ENCODE measurements around the gene PDZD8. TPM values are rescaled to one million over a fixed set of nuclear protein-coding genes. Genes with fewer than 3 reads are reported as not detected.

The PDZD8 gene
- total and polyA plus RNA-seq, 9 donors, result 9.0 to 19.4 (median 14.7) TPM

- H3K4me1 ChIP-seq (ENCODE audit: control insufficient read depth, insufficient read depth, low read length), result no peaks in the 10 kb centered on the region
- H3K27ac ChIP-seq (ENCODE audit: low read length), result no peak overlapping the region
- no peaks in the 10 kb centered on the region for H3K9me3 ChIP-seq (replicated peaks; ENCODE audit: control insufficient read depth, low read depth, low read length)
- H3K4me3 ChIP-seq (ENCODE audit: low read length), result no peak overlapping the region
- 78% methylated on average over 5 of the region's 10 CpGs for WGBS (ENCODE audit: insufficient coverage)
- H3K27me3 ChIP-seq (ENCODE audit: control insufficient read depth, insufficient read depth, low read length), result peaks cover 15% of the 10 kb centered on the region
- no peak for DNase-seq
- H3K36me3 ChIP-seq (ENCODE audit: control insufficient read depth, insufficient read depth, low read length), result no peaks in the 10 kb centered on the region
These were observed 112.8 kb downstream of the PDZD8 start for GRCh38 chr10:117262291-117262902.

GRCh38 chr10:117261501-117261900 lies 113.7 kb downstream of the PDZD8 start:
- peaks cover 15% of the 10 kb centered on the region for H3K27me3 ChIP-seq (ENCODE audit: control insufficient read depth, insufficient read depth, low read length)
- WGBS (ENCODE audit: insufficient coverage), result 92% methylated on average over 2 of the region's 3 CpGs
- no peaks in the 10 kb centered on the region for H3K4me1 ChIP-seq (ENCODE audit: control insufficient read depth, insufficient read depth, low read length)
- no peak overlapping the region for H3K4me3 ChIP-seq (ENCODE audit: low read length)
- no peak for DNase-seq
- H3K9me3 ChIP-seq (replicated peaks; ENCODE audit: control insufficient read depth, low read depth, low read length), result no peaks in the 10 kb centered on the region
- no peaks in the 10 kb centered on the region for H3K36me3 ChIP-seq (ENCODE audit: control insufficient read depth, insufficient read depth, low read length)
- H3K27ac ChIP-seq (ENCODE audit: low read length), result no peak overlapping the region

GRCh38 chr10:117260084-117260483 lies 115.2 kb downstream of the PDZD8 start:
- Histone ChIP-seq H3K36me3 (ENCODE audit: control insufficient read depth, insufficient read depth, low read length) (no peaks in the 10 kb centered on the region), H3K4me3 (ENCODE audit: low read length) (no peak overlapping the region), H3K4me1 (ENCODE audit: control insufficient read depth, insufficient read depth, low read length) (no peaks in the 10 kb centered on the region), H3K27me3 (ENCODE audit: control insufficient read depth, insufficient read depth, low read length) (peaks cover 15% of the 10 kb centered on the region), H3K9me3 (replicated peaks; ENCODE audit: control insufficient read depth, low read depth, low read length) (no peaks in the 10 kb centered on the region), H3K27ac (ENCODE audit: low read length) (no peak overlapping the region)
- DNase-seq, result no peak
- 46% methylated on average over 2 of the region's 4 CpGs for WGBS (ENCODE audit: insufficient coverage)

GRCh38 chr10:117259279-117259678 lies 116.0 kb downstream of the PDZD8 start:
- H3K4me1 ChIP-seq (ENCODE audit: control insufficient read depth, insufficient read depth, low read length), result no peaks in the 10 kb centered on the region
- H3K27me3 ChIP-seq (ENCODE audit: control insufficient read depth, insufficient read depth, low read length), result peaks cover 15% of the 10 kb centered on the region
- H3K4me3 ChIP-seq (ENCODE audit: low read length), result no peak overlapping the region
- H3K9me3 ChIP-seq (replicated peaks; ENCODE audit: control insufficient read depth, low read depth, low read length), result no peaks in the 10 kb centered on the region
- DNase-seq, result no peak
- H3K27ac ChIP-seq (ENCODE audit: low read length), result no peak overlapping the region
- WGBS (ENCODE audit: insufficient coverage), result 100% methylated on average over 1 of the region's 3 CpGs
- no peaks in the 10 kb centered on the region for H3K36me3 ChIP-seq (ENCODE audit: control insufficient read depth, insufficient read depth, low read length)

GRCh38 chr10:117257721-117258120 lies 117.5 kb downstream of the PDZD8 start:
- 83% methylated on average over 1 of the region's 3 CpGs for WGBS (ENCODE audit: insufficient coverage)
- Histone ChIP-seq H3K36me3 (ENCODE audit: control insufficient read depth, insufficient read depth, low read length) (no peaks in the 10 kb centered on the region), H3K9me3 (replicated peaks; ENCODE audit: control insufficient read depth, low read depth, low read length) (no peaks in the 10 kb centered on the region), H3K27me3 (ENCODE audit: control insufficient read depth, insufficient read depth, low read length) (peaks cover 15% of the 10 kb centered on the region), H3K27ac (ENCODE audit: low read length) (no peak overlapping the region), H3K4me1 (ENCODE audit: control insufficient read depth, insufficient read depth, low read length) (no peaks in the 10 kb centered on the region), H3K4me3 (ENCODE audit: low read length) (no peak overlapping the region)
- DNase-seq, result no peak

- Histone ChIP-seq H3K4me1 (ENCODE audit: control insufficient read depth, insufficient read depth, low read length) (no peaks in the 10 kb centered on the region), H3K27ac (ENCODE audit: low read length) (no peak overlapping the region), H3K36me3 (ENCODE audit: control insufficient read depth, insufficient read depth, low read length) (no peaks in the 10 kb centered on the region), H3K4me3 (ENCODE audit: low read length) (no peak overlapping the region), H3K9me3 (replicated peaks; ENCODE audit: control insufficient read depth, low read depth, low read length) (no peaks in the 10 kb centered on the region), H3K27me3 (ENCODE audit: control insufficient read depth, insufficient read depth, low read length) (peaks cover 12% of the 10 kb centered on the region)
- DNase-seq, result no peak
- WGBS (ENCODE audit: insufficient coverage), result 83% methylated on average over 4 of the region's 10 CpGs
These were observed 118.3 kb downstream of the PDZD8 start for GRCh38 chr10:117256910-117257309.

GRCh38 chr10:117255835-117256460 lies 119.3 kb downstream of the PDZD8 start:
- Histone ChIP-seq H3K4me1 (ENCODE audit: control insufficient read depth, insufficient read depth, low read length) (no peaks in the 10 kb centered on the region), H3K4me3 (ENCODE audit: low read length) (no peak overlapping the region), H3K27ac (ENCODE audit: low read length) (no peak overlapping the region), H3K27me3 (ENCODE audit: control insufficient read depth, insufficient read depth, low read length) (peaks cover 10% of the 10 kb centered on the region), H3K9me3 (replicated peaks; ENCODE audit: control insufficient read depth, low read depth, low read length) (no peaks in the 10 kb centered on the region), H3K36me3 (ENCODE audit: control insufficient read depth, insufficient read depth, low read length) (no peaks in the 10 kb centered on the region)
- DNase-seq, result no peak
- WGBS (ENCODE audit: insufficient coverage), result 97% methylated on average over 8 of the region's 9 CpGs

GRCh38 chr10:117254774-117255735 lies 120.2 kb downstream of the PDZD8 start:
- WGBS (ENCODE audit: insufficient coverage), result 66% methylated on average over 20 of the region's 26 CpGs
- Histone ChIP-seq H3K27ac (ENCODE audit: low read length) (no peak overlapping the region), H3K4me1 (ENCODE audit: control insufficient read depth, insufficient read depth, low read length) (no peaks in the 10 kb centered on the region), H3K4me3 (ENCODE audit: low read length) (no peak overlapping the region), H3K36me3 (ENCODE audit: control insufficient read depth, insufficient read depth, low read length) (no peaks in the 10 kb centered on the region), H3K27me3 (ENCODE audit: control insufficient read depth, insufficient read depth, low read length) (peaks cover 15% of the 10 kb centered on the region), H3K9me3 (replicated peaks; ENCODE audit: control insufficient read depth, low read depth, low read length) (no peaks in the 10 kb centered on the region)
- no peak for DNase-seq

GRCh38 chr10:117254338-117254737 lies 120.9 kb downstream of the PDZD8 start:
- peaks cover 13% of the 10 kb centered on the region for H3K27me3 ChIP-seq (ENCODE audit: control insufficient read depth, insufficient read depth, low read length)
- no peak for DNase-seq

GRCh38 chr10:117253908-117254307 lies 121.3 kb downstream of the PDZD8 start:
- no peak overlapping the region for H3K4me3 ChIP-seq (ENCODE audit: low read length)
- DNase-seq, result no peak
- no peaks in the 10 kb centered on the region for H3K36me3 ChIP-seq (ENCODE audit: control insufficient read depth, insufficient read depth, low read length)
- peaks cover 13% of the 10 kb centered on the region for H3K27me3 ChIP-seq (ENCODE audit: control insufficient read depth, insufficient read depth, low read length)
- no peak overlapping the region for H3K27ac ChIP-seq (ENCODE audit: low read length)
- no peaks in the 10 kb centered on the region for H3K4me1 ChIP-seq (ENCODE audit: control insufficient read depth, insufficient read depth, low read length)
- 67% methylated on average over 8 of the region's 9 CpGs for WGBS (ENCODE audit: insufficient coverage)
- H3K9me3 ChIP-seq (replicated peaks; ENCODE audit: control insufficient read depth, low read depth, low read length), result no peaks in the 10 kb centered on the region

More at GRCh38 chr10:117254338-117254737, 120.9 kb downstream of the PDZD8 start:
- Histone ChIP-seq H3K4me1 (ENCODE audit: control insufficient read depth, insufficient read depth, low read length) (no peaks in the 10 kb centered on the region), H3K4me3 (ENCODE audit: low read length) (no peak overlapping the region), H3K36me3 (ENCODE audit: control insufficient read depth, insufficient read depth, low read length) (no peaks in the 10 kb centered on the region), H3K27ac (ENCODE audit: low read length) (no peak overlapping the region), H3K9me3 (replicated peaks; ENCODE audit: control insufficient read depth, low read depth, low read length) (no peaks in the 10 kb centered on the region)
- 50% methylated on average over 7 of the region's 9 CpGs for WGBS (ENCODE audit: insufficient coverage)
